NCI-H2227 treated with DMSO at 0.1 percent for 48 hours (cell line): ENCODE data around the gene DNAJC5.
A peak's percentile ranks its signal among the peaks of the same experiment; 100 is the strongest.
"Not testable (repeated sequence)": the region's sequence is repeated elsewhere in the genome, so short reads cannot be mapped to it uniquely, and the experiment has no call there.

Source experiments
- DNase-seq: peaks from one replicate; lab custom pipeline; 2025; lab: John Stamatoyannopoulos, UW

The DNAJC5 gene, protein sequence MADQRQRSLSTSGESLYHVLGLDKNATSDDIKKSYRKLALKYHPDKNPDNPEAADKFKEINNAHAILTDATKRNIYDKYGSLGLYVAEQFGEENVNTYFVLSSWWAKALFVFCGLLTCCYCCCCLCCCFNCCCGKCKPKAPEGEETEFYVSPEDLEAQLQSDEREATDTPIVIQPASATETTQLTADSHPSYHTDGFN

DNA sequence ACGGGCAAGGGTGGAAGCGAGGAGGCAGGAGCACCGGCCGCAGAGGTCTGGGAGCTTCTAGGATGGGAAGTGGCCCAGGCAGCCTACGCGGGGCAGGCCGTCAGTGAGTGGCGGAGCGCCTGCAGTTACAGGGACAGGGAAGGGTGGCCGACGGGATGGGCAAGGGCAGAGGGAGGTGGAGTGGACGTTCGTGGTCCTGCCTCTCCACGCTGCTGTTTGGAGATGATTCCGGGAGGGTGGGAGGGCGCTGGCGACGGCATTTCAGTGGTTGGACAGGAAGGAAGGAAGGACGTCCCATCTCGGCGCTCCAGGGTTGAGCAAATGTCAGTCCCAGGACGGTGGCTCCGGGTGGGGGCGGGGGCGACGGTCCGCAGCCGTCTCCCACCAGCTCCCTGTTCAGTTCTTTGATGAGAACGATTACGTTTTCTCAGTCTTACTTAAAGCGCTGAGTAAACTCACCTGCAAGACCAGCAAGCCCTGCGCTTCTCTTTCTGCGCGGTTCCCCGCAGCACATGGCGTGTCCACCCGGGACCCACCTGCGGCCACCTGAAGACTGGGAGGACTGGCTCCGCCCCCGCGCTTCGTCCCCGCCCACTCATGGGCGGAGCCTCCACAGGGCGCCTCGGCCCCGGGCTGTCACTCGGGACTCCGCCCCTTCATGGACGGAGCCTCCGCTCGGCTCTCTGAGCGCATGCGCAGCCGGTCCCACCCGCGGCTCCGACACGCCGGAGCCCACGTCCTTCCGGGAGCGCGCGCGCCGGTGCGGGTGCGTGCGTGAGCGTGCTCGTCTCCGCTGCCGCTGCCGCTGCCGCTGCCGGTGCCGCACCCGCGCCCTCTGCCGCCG, at the start of gene DNAJC5:
Gene DNAJC5, plus strand, starts transcription at position 769 of the 844 bp plus-strand sequence. CDS start 33,220 bp downstream, outside the sequence.
- DNase-seq: peak; percentile 89

DNA sequence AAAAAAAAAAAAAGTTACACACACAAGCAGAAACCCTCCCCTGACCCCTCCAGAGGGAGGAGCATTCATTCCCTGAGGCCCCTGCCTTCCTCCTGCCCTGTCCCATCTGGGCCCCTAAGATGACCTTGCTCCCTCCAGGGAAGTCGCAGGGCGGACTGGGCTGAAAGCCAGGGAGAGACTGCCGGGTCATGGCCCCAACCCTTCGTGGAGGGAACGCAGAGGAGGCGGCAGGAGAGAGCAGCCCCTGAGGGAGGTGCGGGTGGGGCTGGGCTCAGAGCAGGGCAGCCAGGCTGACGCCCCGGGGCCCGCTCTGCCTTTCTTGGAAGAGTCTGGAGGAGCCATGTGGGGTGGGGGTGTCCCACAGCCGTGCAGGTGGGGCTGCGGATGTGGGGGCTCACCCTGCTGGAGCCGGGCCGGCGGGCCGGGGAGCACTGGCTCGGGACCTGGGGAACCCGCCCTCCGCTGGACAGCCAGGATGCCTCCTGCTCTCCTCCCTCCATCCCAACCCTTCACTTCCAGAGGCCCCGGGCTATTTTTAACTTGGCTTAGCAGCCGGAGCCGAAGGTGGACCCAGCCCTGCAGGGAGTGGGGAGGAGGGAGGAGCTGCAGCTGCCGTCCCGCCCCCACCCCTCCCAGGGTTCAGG, 48.7 kb upstream of the DNAJC5 start:
- DNase-seq: peak; percentile 32

DNA sequence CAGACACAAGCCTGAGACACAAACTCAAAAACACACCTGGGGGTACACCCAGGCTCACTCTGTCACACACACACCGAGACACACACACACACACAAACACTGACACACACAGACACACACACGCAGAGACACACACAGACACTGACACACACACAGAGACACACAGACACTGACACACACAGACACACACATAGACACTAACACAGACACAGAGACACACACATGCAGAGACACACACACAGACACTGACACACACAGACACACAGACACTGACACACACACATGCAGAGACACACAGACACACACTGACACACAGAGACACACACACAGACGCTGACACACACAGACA, 48.1 kb upstream of the DNAJC5 start:
- DNase-seq: no peak

DNA sequence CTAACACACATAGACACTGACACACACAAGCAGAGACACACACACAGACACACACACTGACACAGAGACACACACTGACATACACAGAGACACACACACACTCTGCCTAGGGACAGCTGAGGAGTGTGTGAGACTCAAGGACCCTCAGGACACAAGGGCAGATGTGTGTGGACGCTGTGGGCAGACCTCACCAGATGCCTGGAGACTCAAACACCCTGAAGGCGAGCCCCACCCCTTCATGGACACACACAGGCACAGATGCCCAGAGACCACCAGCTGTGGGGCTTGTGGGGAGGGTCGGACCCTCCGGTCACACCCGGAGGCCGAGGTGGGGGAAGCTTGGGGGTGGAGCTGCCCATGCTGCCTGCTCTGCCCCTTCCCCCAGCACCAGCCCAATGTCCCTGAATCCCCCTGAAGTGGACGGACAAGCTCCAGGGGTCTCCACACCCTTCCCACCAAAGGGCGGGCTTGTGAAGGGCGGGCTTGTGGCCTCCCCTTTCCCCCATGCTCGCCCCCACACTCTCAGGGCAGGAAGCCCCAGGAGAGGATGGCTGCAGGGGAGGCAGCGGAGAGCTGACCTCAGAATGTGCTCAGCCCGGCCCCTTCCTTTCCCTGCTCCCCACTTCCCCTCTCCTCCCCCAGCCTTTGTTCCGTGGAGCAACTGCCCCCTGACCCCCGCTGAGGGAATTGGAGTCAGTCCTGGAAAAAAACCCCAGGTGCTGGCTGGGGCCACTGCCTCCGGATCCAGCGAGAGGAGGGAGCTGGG, 47.5 kb upstream of the DNAJC5 start:
- DNase-seq: no peak

DNA sequence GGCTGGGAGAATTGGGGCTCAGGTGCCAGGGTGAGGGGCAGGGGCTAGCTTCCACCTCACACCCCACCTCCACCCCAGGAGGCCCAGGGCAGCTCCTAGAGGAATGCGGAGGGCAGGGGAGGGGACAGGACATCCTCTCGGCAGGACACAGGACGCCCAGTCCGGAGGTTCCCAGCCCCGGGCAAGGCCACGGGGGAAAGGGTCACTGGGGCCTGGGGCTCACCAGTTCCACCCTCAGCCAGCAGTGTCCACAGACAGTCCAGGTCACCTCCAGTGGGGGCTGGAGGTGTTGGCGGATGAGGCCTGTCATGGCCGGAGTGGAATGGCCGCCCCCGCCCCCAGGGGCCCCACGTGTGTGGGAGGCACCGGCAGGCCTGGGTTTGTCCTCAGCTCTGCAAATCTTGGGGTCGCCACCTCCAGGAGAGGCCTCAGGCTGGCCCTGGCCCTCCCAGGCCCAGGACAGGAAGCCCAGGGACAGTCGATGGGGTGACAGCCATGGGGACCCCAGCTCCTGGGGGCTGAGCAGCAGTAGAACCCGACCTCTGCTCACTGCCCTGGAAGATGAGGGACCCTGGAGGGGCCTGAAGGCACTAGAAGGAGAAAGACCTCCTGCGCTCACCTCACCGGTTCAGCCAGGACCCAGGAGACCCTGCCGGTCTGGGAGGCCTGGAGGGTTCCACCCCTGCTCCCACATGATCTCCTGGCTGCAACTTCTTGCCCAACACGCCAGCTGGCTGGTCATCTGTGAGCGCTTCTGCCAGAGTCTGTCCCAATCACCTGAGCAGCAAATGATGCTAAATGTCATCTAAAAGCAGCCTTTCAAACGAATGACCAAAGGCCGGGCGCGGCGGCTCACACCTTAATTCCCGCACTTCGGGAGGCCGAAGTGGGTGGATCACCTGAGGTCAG, 46.7 kb upstream of the DNAJC5 start:
- DNase-seq: no peak

DNA sequence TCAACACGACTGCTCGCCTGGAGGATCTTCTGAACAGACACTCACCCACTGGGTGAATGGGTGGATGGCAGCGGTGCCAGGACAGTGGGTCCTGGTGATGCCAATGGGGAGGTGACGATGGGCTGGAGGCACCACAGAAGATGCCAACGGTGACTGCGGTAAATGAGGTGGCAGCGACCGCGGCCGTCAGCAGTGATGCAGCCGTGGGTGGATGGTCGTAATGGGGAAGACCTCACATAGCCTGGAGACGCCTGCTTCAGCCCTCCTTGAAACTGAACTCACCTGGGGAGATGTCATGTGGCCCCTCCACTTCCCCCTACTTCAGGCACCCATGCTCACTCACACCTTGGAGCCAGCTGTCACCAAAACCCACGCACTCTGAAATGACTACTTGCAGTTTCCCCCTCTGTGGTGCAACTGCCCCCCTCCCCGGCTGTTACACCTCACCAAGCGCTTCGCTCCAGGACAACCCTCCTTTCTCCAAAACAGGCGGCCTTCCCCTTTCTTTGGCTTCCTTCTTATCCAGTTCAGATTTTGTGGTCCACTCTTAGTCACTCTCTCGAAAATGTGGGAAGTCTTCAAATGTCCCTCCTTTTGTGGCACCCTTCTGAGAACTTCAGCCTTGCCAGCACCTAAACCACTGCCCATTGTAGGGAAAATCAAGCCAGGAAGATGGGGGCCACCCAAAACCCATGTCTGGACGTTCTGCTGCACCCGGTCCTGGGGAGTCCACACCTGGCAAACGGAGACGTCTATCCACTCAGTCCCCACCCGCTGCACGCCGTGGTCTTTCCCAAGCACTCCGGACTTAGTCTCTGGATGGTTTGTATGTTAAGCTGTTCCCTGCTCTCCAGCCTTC, 44.0 kb upstream of the DNAJC5 start:
- no peak for DNase-seq

DNA sequence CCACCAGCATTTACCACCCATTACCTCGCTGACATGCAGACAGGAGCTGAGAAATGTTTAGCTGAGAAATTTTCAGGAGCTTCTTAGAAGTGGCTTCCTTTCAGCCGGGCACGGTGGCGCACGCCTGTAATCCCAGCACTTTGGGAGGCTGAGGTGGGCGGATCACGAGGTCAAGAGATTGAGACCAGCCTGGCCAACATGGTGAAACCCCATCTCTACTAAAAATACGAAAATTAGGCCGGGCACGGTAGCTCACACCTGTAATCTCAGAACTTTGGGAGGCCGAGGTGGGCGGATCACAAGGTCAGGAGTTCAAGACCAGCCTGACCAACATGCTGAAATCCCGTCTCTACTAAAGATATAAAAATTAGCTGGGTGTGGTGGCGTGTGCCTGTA, 43.4 kb upstream of the DNAJC5 start:
- not testable (repeated sequence) for DNase-seq

DNA sequence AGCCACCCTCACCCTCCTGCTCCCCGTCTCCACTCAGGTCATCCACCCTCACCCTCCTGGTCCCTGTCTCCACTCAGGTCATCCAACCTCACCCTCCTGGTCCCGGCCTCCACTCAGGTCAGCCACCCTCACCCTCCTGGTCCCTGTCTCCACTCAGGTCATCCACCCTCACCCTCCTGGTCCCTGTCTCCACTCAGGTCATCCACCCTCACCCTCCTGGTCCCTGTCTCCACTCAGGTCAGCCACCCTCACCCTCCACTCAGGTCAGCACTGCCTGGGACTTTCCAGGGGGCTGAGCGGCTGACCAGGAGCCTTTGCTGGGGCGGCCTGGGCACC, 41.2 kb upstream of the DNAJC5 start:
- not testable (repeated sequence) for DNase-seq

DNA sequence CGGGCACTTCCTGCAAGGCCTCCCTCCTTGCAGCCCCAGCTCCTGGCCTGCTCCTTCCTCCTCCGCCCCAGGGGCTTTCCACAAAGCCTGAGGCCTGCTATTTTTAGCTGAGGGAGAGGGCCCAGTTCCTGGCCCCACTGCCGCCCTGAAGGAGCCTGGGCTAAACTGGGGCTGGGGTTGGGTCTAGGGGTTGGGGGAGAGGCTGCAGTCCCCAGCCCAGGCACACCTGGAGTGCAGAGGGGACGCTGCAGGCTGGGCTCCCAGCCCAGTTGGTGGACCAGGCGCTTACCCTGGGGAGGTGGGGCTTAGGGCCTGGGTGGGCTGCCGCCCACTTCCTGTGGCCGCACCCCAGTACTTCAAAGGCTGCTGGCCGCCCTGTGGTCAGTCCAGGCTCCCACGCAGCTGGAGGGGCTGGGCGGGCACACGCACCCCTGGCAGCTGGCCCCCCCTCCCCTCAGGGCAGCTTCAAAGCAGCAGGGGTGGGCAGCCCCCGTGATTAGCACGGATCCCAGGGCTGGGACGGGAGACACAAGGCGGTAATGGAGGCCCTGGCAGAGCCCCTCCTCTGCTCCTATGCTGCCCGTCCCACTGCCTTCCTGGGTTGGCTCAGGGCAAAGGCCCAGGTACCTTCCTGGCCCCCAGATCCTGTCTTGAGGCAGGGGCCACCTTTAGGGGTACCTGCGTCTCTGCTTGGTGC, 40.7 kb upstream of the DNAJC5 start:
- no peak for DNase-seq

DNA sequence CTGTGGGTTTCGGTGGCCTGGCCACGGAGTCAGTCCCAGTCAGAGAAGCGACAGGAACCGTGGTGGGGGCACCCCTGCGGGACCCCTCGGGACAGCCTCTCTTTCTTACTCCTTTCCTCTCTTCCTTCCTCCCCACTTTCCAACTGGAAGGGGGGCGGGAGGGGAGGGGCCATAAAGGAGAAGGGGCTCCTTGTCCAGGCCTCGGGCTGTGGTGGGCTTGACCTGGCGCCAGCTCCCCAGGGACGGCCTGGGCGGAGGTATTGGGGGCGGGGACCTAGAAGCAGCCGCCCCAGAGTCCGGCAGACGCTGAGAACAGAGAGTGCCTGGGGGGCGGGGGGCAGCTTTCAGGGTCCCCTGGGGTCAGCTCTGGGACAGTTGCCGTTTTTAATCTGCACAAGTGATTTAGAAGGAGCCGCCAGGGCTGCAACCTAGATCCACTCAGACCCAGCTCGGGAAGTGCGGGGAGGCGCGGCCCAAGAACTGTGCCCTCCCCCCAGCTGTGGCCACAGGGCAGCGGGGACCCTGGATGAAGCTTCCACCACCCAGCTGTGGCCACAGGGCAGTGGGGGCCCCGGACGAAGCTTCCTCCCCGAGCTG, 40.1 kb upstream of the DNAJC5 start:
- no peak for DNase-seq

DNA sequence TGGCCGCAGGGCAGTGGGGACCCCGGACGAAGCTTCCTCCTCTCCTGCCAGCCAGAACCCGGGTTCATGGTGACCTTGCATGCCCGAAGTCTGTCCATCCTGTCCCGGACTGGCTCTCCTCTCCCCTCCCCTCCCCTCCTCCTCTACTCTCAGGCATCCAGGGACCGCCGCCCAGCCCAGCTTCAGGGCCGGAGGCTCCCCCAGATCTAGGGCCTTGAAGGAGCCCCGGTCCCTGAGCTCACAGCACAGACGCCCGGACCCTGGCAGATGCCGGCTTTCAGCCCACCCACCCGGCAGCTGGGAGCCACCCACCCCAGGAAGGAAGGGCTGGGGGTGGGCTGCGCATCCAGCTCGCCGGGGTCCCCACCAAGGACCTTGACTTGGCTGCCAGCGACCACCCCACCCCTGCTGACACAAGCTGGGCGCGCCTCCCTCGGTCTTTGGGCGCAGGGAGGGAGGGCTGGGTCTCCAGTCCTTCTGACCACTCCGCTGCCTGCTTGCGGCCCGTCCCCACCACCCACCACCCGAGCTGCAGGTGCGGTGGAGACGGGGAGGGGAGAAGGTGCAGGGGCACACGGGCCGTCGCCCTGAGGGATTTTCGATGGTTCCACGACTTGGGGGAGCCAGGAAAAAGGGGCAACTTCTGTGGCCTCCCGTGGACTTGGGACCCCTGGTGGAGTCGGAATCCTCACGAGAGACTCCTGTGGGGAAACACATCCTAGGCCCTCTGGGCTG, 39.4 kb upstream of the DNAJC5 start:
- DNase-seq: no peak

DNA sequence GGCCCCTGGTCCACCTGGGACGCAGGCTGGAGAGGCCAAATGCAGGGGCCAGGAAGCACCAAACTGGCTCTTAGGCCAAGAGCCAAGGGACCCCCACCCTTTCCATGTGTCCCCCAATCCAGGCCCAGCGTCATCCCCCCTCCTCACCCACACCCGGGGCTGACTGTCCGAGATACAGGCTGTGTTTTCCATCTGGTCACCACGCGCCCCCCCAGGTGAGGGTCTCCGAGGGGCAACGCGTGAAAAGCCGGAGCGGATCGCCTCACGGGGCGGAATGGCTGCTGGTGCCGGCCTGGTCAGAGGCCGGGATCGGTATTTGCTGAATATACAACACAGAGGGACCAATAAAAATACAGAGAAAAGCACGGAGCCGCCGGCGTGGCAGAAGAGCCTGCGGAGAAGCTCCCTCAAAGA, 38.8 kb upstream of the DNAJC5 start:
- no peak for DNase-seq

DNA sequence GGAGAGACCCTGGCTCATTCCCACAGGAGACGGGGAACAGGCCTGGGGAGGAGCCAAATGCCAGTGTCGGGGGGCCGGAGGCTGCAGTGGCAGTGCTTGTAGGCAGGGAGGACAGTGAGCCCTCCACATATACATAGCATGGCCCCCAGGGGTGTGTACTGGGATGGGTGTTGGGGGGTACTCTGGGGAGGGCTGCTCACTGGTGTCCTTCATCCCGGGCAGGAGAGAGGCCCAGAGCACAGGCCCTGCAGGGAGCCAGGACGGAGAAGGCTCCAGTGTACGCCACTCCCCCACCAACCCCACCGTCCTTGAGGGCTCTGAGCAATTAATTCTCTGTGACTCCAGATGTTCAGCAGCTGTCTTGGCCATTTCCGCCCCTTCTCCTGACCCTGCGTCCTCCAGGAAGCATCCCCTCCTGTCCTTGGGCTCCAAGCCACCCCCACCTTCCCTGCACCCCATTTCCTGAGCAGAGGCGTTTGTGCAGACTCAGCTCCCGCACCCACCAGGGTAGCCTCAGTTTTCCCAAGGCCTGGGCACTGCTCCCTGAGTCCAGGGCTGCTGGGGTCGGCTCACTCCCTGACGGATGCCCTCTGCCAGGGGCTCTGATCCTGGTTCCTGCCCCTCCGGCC, 37.0 kb upstream of the DNAJC5 start:
- no peak for DNase-seq

DNA sequence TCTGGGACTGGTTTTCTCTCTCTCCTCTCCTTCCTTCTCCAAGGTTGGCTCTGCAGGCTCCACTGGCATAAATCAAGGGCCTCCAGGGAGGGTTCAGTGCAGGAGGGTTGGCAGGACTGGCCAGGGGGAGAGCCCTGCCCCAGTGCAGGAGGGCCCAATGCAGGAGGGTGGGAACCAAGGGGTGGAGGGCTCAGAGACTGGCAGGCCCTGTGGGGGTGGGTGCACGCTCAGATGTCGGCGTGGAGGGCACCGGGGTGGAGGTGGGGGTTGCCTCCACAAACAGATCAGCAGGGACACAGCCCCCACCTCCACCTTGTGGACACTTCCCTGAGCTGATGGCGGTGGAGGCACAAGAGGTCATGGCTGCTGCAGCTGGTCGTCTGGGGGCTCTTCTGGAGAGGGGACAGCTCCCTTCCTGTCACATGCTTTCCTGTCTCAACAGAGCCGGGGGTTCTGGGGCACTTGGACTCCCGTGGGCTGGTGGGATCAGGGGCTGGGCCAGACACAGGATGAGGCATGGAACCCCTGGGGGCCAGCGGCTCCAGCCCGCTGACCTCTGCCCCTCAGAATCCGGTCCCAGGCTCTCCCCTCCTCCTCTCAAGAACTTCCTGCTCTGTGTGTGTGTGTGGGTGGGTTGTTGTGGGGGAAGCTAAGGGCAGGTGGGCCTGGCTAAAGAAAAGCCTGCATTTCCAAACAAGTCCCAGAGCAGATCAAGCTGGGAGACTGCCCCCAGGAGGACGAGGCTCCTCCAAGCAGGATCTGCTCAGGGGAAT, 36.3 kb upstream of the DNAJC5 start:
- no peak for DNase-seq

DNA sequence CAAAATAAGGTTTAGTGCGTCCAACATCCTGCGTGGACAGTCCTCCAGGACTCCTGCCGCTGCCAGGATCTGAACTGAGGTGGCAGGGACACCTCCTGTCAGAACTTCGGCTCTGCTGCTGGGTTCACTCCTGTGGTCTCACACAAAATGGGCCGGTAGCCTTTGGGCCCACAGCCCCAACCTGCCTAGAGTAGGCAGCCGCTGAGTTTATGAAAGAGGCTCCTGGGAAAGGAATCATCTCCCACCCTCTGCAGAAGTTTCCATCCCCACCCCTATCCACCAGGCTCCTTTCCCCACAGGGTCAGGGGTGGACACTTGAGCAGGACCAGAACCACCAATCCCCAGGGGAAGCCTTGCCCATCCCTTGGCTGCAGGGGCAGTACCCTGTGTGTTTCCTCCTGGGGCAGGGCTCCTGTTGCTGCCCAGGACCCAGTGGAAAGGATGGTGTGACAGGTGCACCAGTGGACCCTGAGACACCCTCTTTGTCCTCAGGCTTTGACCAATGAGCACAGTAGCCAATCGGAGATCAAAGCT, 35.7 kb upstream of the DNAJC5 start:
- DNase-seq: no peak

DNA sequence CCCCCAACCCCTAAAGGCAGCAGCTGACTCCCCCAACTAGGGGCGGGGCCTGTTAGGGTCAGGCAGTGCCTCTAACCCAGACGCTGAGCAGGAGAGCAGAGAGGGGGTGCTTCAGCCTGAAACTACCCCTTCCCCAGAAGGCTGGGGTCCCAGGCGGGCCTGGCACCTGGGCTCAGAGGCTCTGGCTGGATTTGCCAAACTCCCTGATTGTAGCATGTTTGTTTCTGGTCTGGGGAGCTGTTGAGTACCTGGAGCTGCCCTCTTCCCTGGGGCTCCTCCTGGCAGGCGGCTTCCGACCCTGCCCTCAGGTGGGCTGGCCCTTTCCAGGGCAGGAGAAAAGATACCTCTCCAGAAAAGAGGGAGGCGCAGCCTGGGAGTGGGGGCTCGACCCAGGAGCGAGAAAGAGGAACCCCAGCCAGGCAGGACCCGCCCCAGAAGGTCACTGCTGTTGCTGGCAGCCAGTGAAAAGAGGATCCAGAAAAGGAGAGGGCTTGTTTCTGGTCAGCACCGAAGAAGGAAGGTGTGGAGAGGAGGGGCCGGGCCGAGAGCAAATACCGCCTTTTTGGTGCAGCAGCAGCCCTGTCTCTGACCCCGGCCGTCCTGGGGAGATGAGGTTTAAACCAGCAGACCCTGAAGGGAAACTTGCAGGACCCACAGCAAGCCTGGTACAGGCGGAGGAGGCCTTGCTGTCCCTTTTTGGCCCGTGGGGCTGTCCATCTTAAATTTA, 34.4 kb upstream of the DNAJC5 start:
- no peak for DNase-seq
